Measurements from ENCODE around the gene AMOTL1.
"Not testable (repeated sequence)": the region's sequence is repeated elsewhere in the genome, so short reads cannot be mapped to it uniquely, and the experiment has no call there.

The AMOTL1 gene

GRCh38 chr11:94888204-94888603 lies 120.0 kb downstream of the AMOTL1 start:
- DNase-seq: no peak

- peak; percentile 61 for DNase-seq
Observed at GRCh38 chr11:94895451-94895850, 127.3 kb downstream of the AMOTL1 start.

- DNase-seq: peak; percentile 72
Observed at GRCh38 chr11:94895971-94896370, 127.8 kb downstream of the AMOTL1 start.

- peak; percentile 49 for DNase-seq
Observed at GRCh38 chr11:94897330-94897768, 129.2 kb downstream of the AMOTL1 start.

- DNase-seq: no peak
Observed at GRCh38 chr11:94907226-94907625, 139.1 kb downstream of the AMOTL1 start.

- DNase-seq: peak; percentile 80
Observed at GRCh38 chr11:94909371-94909820, 141.2 kb downstream of the AMOTL1 start.

GRCh38 chr11:94910270-94910669 lies 142.1 kb downstream of the AMOTL1 start:
- peak; percentile 53 for DNase-seq

- DNase-seq: peak; percentile 96
Observed at GRCh38 chr11:94910779-94911178, 142.6 kb downstream of the AMOTL1 start.

- DNase-seq: no peak
Observed at GRCh38 chr11:94912806-94913205, 144.7 kb downstream of the AMOTL1 start.

GRCh38 chr11:94913718-94914394 lies 145.7 kb downstream of the AMOTL1 start:
- not testable (repeated sequence) for DNase-seq

- no peak for DNase-seq
Observed at GRCh38 chr11:94920311-94920710, 152.2 kb downstream of the AMOTL1 start.

- DNase-seq: no peak
Observed at GRCh38 chr11:94922321-94923003, 154.3 kb downstream of the AMOTL1 start.

- no peak for DNase-seq
Observed at GRCh38 chr11:94923004-94923334, 154.8 kb downstream of the AMOTL1 start.

- DNase-seq: no peak
Observed at GRCh38 chr11:94924171-94924572, 156.0 kb downstream of the AMOTL1 start.

GRCh38 chr11:94924612-94925011 lies 156.5 kb downstream of the AMOTL1 start:
- no peak for DNase-seq

- DNase-seq: no peak
Observed at GRCh38 chr11:94925422-94926270, 157.5 kb downstream of the AMOTL1 start.

- peak; percentile 62 for DNase-seq
Observed at GRCh38 chr11:94926271-94926625, 158.1 kb downstream of the AMOTL1 start.
